OCI-LY3 (cell line): Measurements from ENCODE around the gene CDA.

Experiments used
- EZH2phosphoT487 ChIP-seq: fragments of 200-600 bp; shearing (Covaris generic); IDR thresholded peaks from 2 replicates; pipeline ENCODE4 v1.6.1; 2018; ENCODE audit warnings: antibody characterized with exemption, mixed run types, low read depth
- TF ChIP-seq, protein P1 (sequence below): fragments of 200-600, 300-600 bp; sonication (generic); IDR thresholded peaks from 2 replicates; pipeline ENCODE4 v1.5.1; 2014; ENCODE audit warnings: antibody characterized with exemption, low read length, low read depth

DNA sequence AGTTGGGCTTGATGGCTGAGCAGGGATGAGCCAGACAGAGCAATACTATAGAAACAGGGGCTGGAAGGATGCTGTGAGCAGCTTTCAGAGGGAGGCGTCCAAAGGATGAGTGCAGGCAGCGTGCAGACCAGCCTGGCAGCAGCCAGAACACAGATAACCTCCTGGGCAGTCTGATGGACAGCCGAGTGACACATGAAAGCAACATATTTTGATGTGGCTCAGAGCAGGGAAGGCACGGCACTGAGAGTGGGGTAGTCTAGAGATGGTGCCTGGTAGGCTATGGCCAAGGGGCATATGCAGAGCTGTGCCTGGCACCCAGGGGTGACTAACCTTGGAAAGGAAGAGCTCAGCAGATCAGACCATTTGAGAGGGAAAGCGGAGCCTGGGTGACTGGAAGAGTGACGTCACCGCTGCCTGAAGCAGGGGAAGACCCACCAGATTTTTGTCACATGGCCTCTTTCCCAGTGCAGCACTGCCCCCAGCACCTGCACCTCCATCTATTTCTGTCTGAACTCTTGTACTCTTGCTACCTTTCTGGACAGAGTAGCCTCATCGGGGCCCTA is 48.0 kb downstream of the CDA start:
- TF ChIP-seq, protein P1, sequence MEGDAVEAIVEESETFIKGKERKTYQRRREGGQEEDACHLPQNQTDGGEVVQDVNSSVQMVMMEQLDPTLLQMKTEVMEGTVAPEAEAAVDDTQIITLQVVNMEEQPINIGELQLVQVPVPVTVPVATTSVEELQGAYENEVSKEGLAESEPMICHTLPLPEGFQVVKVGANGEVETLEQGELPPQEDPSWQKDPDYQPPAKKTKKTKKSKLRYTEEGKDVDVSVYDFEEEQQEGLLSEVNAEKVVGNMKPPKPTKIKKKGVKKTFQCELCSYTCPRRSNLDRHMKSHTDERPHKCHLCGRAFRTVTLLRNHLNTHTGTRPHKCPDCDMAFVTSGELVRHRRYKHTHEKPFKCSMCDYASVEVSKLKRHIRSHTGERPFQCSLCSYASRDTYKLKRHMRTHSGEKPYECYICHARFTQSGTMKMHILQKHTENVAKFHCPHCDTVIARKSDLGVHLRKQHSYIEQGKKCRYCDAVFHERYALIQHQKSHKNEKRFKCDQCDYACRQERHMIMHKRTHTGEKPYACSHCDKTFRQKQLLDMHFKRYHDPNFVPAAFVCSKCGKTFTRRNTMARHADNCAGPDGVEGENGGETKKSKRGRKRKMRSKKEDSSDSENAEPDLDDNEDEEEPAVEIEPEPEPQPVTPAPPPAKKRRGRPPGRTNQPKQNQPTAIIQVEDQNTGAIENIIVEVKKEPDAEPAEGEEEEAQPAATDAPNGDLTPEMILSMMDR: no peak
- TF ChIP-seq EZH2phosphoT487: no peak
